ENCODE measurements around the gene PTPRM. TPM values are rescaled to one million over a fixed set of nuclear protein-coding genes. Genes with fewer than 3 reads are reported as not detected.

The PTPRM gene
- total and polyA plus RNA-seq, 2 of the 8 experiments (the other 6 are each of a cell fraction or from before 2014, with no cell fraction given): 4.1 to 7.0 TPM

DNA sequence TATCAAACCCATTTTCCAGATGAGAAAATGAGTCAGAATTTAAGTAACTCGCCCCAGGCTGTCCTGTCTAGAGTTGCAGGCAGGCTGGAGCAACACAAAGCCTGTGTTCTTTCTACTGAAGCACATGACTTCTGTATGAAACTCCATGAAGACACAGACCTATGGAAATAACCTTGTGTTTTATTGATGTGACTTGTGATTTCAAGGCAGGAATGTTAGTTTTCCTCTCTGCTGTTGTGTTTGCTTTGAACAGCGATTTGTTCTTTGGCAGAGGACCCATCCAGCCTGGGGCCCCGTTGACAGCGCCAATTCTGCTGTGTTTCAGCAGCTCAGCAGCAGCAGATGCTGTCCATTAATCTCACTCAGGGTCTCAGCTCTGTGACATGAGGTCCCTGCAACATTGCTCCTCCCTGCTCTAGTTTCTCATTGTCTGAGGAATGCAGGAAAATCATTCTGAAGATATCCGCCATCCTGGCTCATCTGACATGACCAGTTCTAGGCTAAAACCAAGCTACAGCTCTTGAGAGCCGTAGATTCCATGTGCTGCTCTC, 697.8 kb downstream of the PTPRM start:
- H3K27ac ChIP-seq (ENCODE audit: low read depth, low read length): no peak overlapping the region
- no peak overlapping the region for H3K4me3 ChIP-seq (ENCODE audit: extremely low read depth in 1 of 4, insufficient read depth in 2 of 4, low read depth in 3 of 4, low read length in 4 of 4)
- H3K14ac ChIP-seq (ENCODE audit: insufficient read length): no peak overlapping the region
- no peak overlapping the region for H2AK5ac ChIP-seq (ENCODE audit: low read depth, low read length)
- no peak overlapping the region for H2BK20ac ChIP-seq (ENCODE audit: low read length)
- H4K8ac ChIP-seq (ENCODE audit: extremely low read depth, insufficient read depth, low read length): no peak overlapping the region
- H2AFZ ChIP-seq (ENCODE audit: low read length): no peak overlapping the region
- POLR2A ChIA-PET (ENCODE audit: partially characterized antibody): no interaction called here
- H4K91ac ChIP-seq (replicated peaks; ENCODE audit: insufficient read length, low read length): no peak overlapping the region
- no peaks in the 10 kb centered on the region for H3K23me2 ChIP-seq (ENCODE audit: low read depth, low read length)
- H3K36me3 ChIP-seq (ENCODE audit: control insufficient read depth in 2 of 4, insufficient read depth in 4 of 4, low read length in 3 of 4): no peaks in the 10 kb centered on the region
- CTCF ChIA-PET (ENCODE audit: partially characterized antibody): no interaction called here
- H3K79me1 ChIP-seq (ENCODE audit: low read depth, low read length): no peaks in the 10 kb centered on the region
- H4K20me1 ChIP-seq (replicated peaks in 1 of 2; ENCODE audit: control insufficient read depth in 1 of 2, insufficient read depth in 2 of 2, low read length in 2 of 2): no peaks in the 10 kb centered on the region
- no peak overlapping the region for H2BK120ac ChIP-seq (replicated peaks; ENCODE audit: low read depth, low read length)
- no peak overlapping the region for H4K5ac ChIP-seq (ENCODE audit: insufficient read length, low read depth, low read length)
- no peak overlapping the region for H3K56ac ChIP-seq (replicated peaks; ENCODE audit: insufficient read length, low read depth, low read length)
- no peak overlapping the region for H3K23ac ChIP-seq (ENCODE audit: insufficient read length)
- H3K4ac ChIP-seq (replicated peaks; ENCODE audit: insufficient read length, low read depth, low read length): no peak overlapping the region
- no peak overlapping the region for H3K4me2 ChIP-seq (ENCODE audit: insufficient read depth in 1 of 2, low read depth in 2 of 2, low read length in 2 of 2)
- no peaks in the 10 kb centered on the region for H3K9me3 ChIP-seq (ENCODE audit: insufficient read depth in 2 of 2, low read depth in 1 of 2, low read length in 1 of 2)
- no peak overlapping the region for H3K18ac ChIP-seq (ENCODE audit: extremely low read depth, low read length)
- no peaks in the 10 kb centered on the region for H3K79me2 ChIP-seq (ENCODE audit: control insufficient read depth in 1 of 2, insufficient read depth in 2 of 2, low read length in 2 of 2)
- H3K27me3 ChIP-seq (replicated peaks in 1 of 4; ENCODE audit: control insufficient read depth in 3 of 4, extremely low read depth in 1 of 4, insufficient read depth in 3 of 4, low read length in 3 of 4): no peaks in the 10 kb centered on the region
- DNase-seq (ENCODE audit: low read depth in 1 of 2, low spot score in 2 of 2) (no peak), FAIRE-seq (no peak)
- no peak overlapping the region for H3K9ac ChIP-seq (replicated peaks in 1 of 4; ENCODE audit: extremely low read depth in 1 of 4, low read depth in 3 of 4, low read length in 3 of 4)
- peaks cover 0 to 8% (median 2%) of the 10 kb centered on the region in 4 experiments; a peak in 6 of 7 replicates for H3K4me1 ChIP-seq (replicated peaks in 1 of 4; ENCODE audit: control insufficient read depth in 3 of 4, insufficient read depth in 4 of 4, low read length in 3 of 4)
- 85% methylated on average over 6 of the region's 6 CpGs; no CpG with 5 or more reads in 1 of the 2 experiments for WGBS, 2 experiments (ENCODE audit: extremely low coverage in 1 of 2, insufficient coverage in 1 of 2, insufficient read length in 1 of 2, insufficient replicate concordance in 2 of 2, low coverage in 1 of 2, low lambda C conversion rate in 2 of 2, missing lambda C conversion rate in 1 of 2)
- no peak overlapping the region for H2BK12ac ChIP-seq (ENCODE audit: low read depth, low read length)
- no peak overlapping the region for H2BK5ac ChIP-seq (ENCODE audit: low read depth, low read length)
- H2BK15ac ChIP-seq (ENCODE audit: low read length): no peak overlapping the region
- no peak for TF ChIP-seq HDAC6 (IDR thresholded peaks at IDR 0.05; ENCODE audit: low read depth, low read length)
- no peak for TF ChIP-seq E2F6 (IDR thresholded peaks at IDR 0.05)
- TF ChIP-seq SIRT6 (IDR thresholded peaks at IDR 0.05; ENCODE audit: low read length): no peak
- TF ChIP-seq NANOG (IDR thresholded peaks at IDR 0.05; ENCODE audit: insufficient read depth, low read depth, low read length, poor library complexity, severe bottlenecking): no peak
- TF ChIP-seq FOSL1 (IDR thresholded peaks at IDR 0.05; ENCODE audit: insufficient read depth, low read depth, low read length): no peak
- no peak for TF ChIP-seq PHF8 (conservative IDR thresholded peaks at IDR 0.05; ENCODE audit: low read depth, low read length)
- TF ChIP-seq MAFK (IDR thresholded peaks at IDR 0.05; ENCODE audit: low read depth, low read length): no peak
- TF ChIP-seq SIN3A (conservative IDR thresholded peaks at IDR 0.05 in 1 of 2, IDR thresholded peaks at IDR 0.05 in 1 of 2; ENCODE audit: low read depth in 1 of 2, low read length in 2 of 2): no peak
- TF ChIP-seq SUZ12 (IDR thresholded peaks at IDR 0.05; ENCODE audit: low read length): no peak
- TF ChIP-seq MAX (IDR thresholded peaks at IDR 0.05): no peak
- no peak for TF ChIP-seq SP2 (IDR thresholded peaks at IDR 0.05; ENCODE audit: low read length)
- TF ChIP-seq CBX5 (IDR thresholded peaks at IDR 0.05; ENCODE audit: low read depth, low read length): no peak
- TF ChIP-seq BRCA1 (IDR thresholded peaks at IDR 0.05; ENCODE audit: low read depth, low read length): no peak
- no peak for TF ChIP-seq ASH2L (IDR thresholded peaks at IDR 0.05; ENCODE audit: low read length)
